ENCODE results near the gene FAM149A. TPM values are rescaled to one million over a fixed set of nuclear protein-coding genes. Genes with fewer than 3 reads are reported as not detected.

The FAM149A gene
- total RNA-seq, 4 donors from 2014 or later = 7.7 to 15.3 (median 11.8) TPM

DNA sequence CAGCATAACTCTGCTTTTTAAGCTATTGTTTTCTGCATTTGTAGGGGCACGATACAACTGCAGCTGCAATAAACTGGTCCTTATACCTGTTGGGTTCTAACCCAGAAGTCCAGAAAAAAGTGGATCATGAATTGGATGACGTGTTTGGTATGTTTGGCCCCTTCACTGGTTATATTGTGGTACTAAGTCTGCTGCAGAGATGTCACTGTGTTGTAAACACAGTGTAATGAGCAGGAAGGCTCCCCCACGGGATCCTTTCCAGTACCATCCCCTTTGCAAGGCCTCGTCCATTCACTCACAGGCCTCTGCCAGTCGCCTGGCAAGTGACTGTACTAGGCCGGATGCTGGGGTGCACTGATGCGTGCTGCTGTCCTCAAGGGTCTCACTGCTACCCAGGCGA, 100.7 kb downstream of the FAM149A start:
- no peak for TF ChIP-seq CTCF (IDR thresholded peaks at IDR 0.05)
- DNase-seq (ENCODE audit: low spot score) (no peak), ATAC-seq (ENCODE audit: low FRiP score) (no peak)

GRCh38 chr4:186216465-186217024, 112.0 kb downstream of the FAM149A start:
- TF ChIP-seq CTCF (IDR thresholded peaks at IDR 0.05) = no peak

DNA sequence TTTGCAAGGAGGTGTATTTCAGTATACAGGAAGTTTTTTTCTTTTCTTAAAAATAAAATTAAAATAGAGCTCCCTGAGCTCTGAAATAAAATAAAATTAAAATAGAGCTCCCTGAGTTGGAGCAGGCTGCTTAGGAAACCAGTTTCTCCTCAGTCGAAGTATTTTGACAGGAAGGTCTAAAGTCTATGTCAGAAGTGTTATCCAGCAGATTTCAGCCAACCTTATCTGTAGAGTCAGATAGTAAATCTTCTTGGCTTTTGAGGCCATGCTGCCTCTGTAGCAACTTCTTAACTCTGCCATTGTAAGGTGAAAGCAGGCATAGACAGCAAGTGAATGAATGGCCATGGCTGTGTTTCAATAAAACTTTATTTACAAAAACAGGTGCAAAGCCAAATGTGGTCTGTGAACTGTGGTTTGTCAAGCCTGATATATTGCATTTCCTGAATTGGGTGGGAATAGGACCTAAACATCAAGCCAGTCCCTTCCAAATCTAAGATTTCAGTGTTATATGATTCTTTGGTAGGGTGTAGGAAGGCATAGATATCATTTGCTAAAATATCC, 113.3 kb downstream of the FAM149A start:
- DNase-seq (ENCODE audit: low spot score) (no peak), ATAC-seq (ENCODE audit: low FRiP score) (no peak)
- TF ChIP-seq CTCF (IDR thresholded peaks at IDR 0.05) = no peak

More at GRCh38 chr4:186216465-186217024, 112.0 kb downstream of the FAM149A start:
- DNase-seq (ENCODE audit: low spot score) (no peak), ATAC-seq (ENCODE audit: low FRiP score) (no peak)

DNA sequence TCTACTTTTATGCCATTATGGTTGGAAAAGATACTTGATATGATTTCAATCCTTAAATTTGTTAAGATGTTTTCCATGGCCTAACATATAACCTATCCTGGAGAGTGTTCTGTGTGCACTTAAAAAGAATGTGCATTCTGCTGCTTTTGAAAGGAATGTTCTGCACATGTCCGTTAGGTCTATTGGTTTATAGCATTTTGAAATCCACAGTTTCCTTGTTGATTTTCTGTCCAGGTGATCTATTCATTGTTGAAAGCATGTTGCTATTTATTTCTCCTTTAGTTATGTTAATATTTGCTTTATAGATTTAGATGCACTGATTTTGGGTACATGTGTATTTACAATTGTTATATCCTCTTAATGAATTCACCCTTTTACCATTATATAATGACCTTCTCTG, 117.1 kb downstream of the FAM149A start:
- TF ChIP-seq CTCF (IDR thresholded peaks at IDR 0.05) = no peak
- no peak for ATAC-seq (ENCODE audit: low FRiP score)
- no peak for DNase-seq (ENCODE audit: low spot score)

Small RNA genes lying within 50 kb of the gene (small RNA-seq; reads per million reads assigned to genes)
- gene RF00322 = not detected

Other genes starting within 250 kb of the FAM149A start
- 10 to 100 TPM in 2 of 4 donors, 1 to 10 TPM in 2; 4.2 to 22.7 (median 9.5) TPM for gene TLR3, start 35.5 kb upstream of the FAM149A start, total RNA-seq
- gene CYP4V2, start 86.9 kb downstream of the FAM149A start, total RNA-seq = 10 to 100 TPM; 27.7 to 36.0 (median 31.7) TPM
- 1 to 10 TPM in 1 of 4 donors, under 1 TPM in 3; 0.47 to 1.3 (median 0.67) TPM for gene KLKB1, start 122.8 kb downstream of the FAM149A start, total RNA-seq
- gene F11, start 161.5 kb downstream of the FAM149A start, total RNA-seq = under 1 TPM in 1 of 4 donors, not detected in 3; 0.19 TPM

Measured in omental fat pad (tissue), 4 donors.